H9 (cell line): ENCODE data around the gene CHTF8. TPM values are rescaled to one million over a fixed set of nuclear protein-coding genes. Genes with fewer than 3 reads are reported as not detected.

Experiments
- DNase-seq: peaks from one replicate; pipeline ENCODE4 v3.0.0-alpha.2; 2017
- H2AFZ ChIP-seq: one replicate; pipeline ENCODE4 v1.6.1; 2013; ENCODE audit warnings: mild to moderate bottlenecking, low read length, control low read depth, moderate library complexity
- H2AK5ac ChIP-seq: 2 replicates; pipeline ENCODE4 v1.6.1; 2013; ENCODE audit warnings: low read length, control low read depth, mixed read lengths; ENCODE audit not compliant: insufficient read length
- H2BK120ac ChIP-seq: one replicate; pipeline ENCODE4 v1.6.1; 2013; ENCODE audit warnings: low read depth, mild to moderate bottlenecking, low read length, control low read depth, inconsistent platforms; ENCODE audit not compliant: poor library complexity, severe bottlenecking
- H2BK12ac ChIP-seq: 2 replicates; pipeline ENCODE4 v1.6.1; 2013; ENCODE audit warnings: low read length, control low read depth, mixed read lengths, low read depth; ENCODE audit not compliant: insufficient read length
- H2BK15ac ChIP-seq: 2 replicates; pipeline ENCODE4 v1.6.1; 2013; ENCODE audit warnings: low read depth, low read length, control low read depth
- H2BK20ac ChIP-seq: one replicate; pipeline ENCODE4 v1.6.1; 2013; ENCODE audit warnings: low read depth, mild to moderate bottlenecking, low read length, control low read depth, inconsistent platforms; ENCODE audit not compliant: poor library complexity, severe bottlenecking
- H2BK5ac ChIP-seq: 2 replicates; pipeline ENCODE4 v1.6.1; 2013; ENCODE audit warnings: low read length, control low read depth, mixed read lengths; ENCODE audit not compliant: insufficient read length
- H3K14ac ChIP-seq: 2 replicates; pipeline ENCODE4 v1.6.1; 2013; ENCODE audit warnings: low read length, control low read depth; ENCODE audit not compliant: insufficient read depth
- H3K18ac ChIP-seq: 2 replicates; pipeline ENCODE4 v1.6.1; 2013; ENCODE audit warnings: low read depth, mild to moderate bottlenecking, mixed read lengths, low read length, control low read depth; ENCODE audit not compliant: insufficient read length
- H3K23ac ChIP-seq: 2 replicates; pipeline ENCODE4 v1.6.1; 2013; ENCODE audit warnings: low read length, control low read depth, mixed read lengths, low read depth; ENCODE audit not compliant: insufficient read length
- H3K23me2 ChIP-seq: 2 replicates; pipeline ENCODE4 v1.6.1; 2013; ENCODE audit warnings: low read depth, mild to moderate bottlenecking, mixed read lengths, low read length, control low read depth; ENCODE audit not compliant: insufficient read length, poor library complexity, severe bottlenecking
- H3K27ac ChIP-seq: 2 replicates; pipeline ENCODE4 v1.5.1; 2013; ENCODE audit warnings: low read length, control low read depth, mixed read lengths, low read depth; ENCODE audit not compliant: insufficient read length
- H3K27me3 ChIP-seq: 2 replicates; pipeline ENCODE4 v1.6.1; 2013; ENCODE audit warnings: low read length, control low read depth, inconsistent platforms; ENCODE audit not compliant: insufficient read depth
- H3K4ac ChIP-seq: 2 replicates; pipeline ENCODE4 v1.6.1; 2013; ENCODE audit warnings: low read depth, mild to moderate bottlenecking, control low read depth, inconsistent platforms, low read length, moderate library complexity
- H3K4me1 ChIP-seq: 2 replicates; pipeline ENCODE4 v1.6.1; 2013; ENCODE audit warnings: low read length, control low read depth, inconsistent platforms; ENCODE audit not compliant: insufficient read depth
- H3K4me2 ChIP-seq: 2 replicates; pipeline ENCODE4 v1.6.1; 2013; ENCODE audit warnings: low read length, control low read depth, mixed read lengths; ENCODE audit not compliant: insufficient read length, insufficient read depth
- H3K56ac ChIP-seq: 2 replicates; pipeline ENCODE4 v1.6.1; 2013; ENCODE audit warnings: low read depth, mild to moderate bottlenecking, mixed read lengths, low read length, control low read depth; ENCODE audit not compliant: insufficient read length
- H3K79me1 ChIP-seq: 2 replicates; pipeline ENCODE4 v1.6.1; 2013; ENCODE audit warnings: low read depth, mild to moderate bottlenecking, moderate library complexity, low read length, control low read depth, inconsistent platforms; ENCODE audit not compliant: insufficient read depth, poor library complexity, severe bottlenecking
- H3K79me2 ChIP-seq: 2 replicates; pipeline ENCODE4 v1.6.1; 2013; ENCODE audit warnings: low read length, control low read depth, inconsistent platforms; ENCODE audit not compliant: insufficient read depth
- H3K9ac ChIP-seq: 2 replicates; pipeline ENCODE4 v1.6.1; 2013; ENCODE audit warnings: low read length, control low read depth, mixed read lengths; ENCODE audit not compliant: insufficient read length; ENCODE audit errors: extremely low read depth
- H3K9me3 ChIP-seq: one replicate; pipeline ENCODE4 v1.6.1; 2013; ENCODE audit warnings: low read depth, low read length, inconsistent platforms; ENCODE audit not compliant: control insufficient read depth
- H3T11ph ChIP-seq: one replicate; pipeline ENCODE4 v1.6.1; 2013; ENCODE audit warnings: mild to moderate bottlenecking, low read length, control low read depth, inconsistent platforms
- H4K20me1 ChIP-seq: one replicate; pipeline ENCODE4 v1.6.1; 2013; ENCODE audit not compliant: control insufficient read depth, insufficient read length, insufficient read depth
- H4K5ac ChIP-seq: 2 replicates; pipeline ENCODE4 v1.6.1; 2013; ENCODE audit warnings: low read depth, mild to moderate bottlenecking, mixed read lengths, low read length, control low read depth; ENCODE audit not compliant: insufficient read length
- H4K8ac ChIP-seq: replicated peaks from 2 replicates; pipeline ENCODE4 v1.6.1; 2013; ENCODE audit warnings: low read length, control low read depth, mixed read lengths, low read depth; ENCODE audit not compliant: insufficient read length
- H4K91ac ChIP-seq: 2 replicates; pipeline ENCODE4 v1.6.1; 2013; ENCODE audit warnings: low read depth, mild to moderate bottlenecking, moderate library complexity, mixed read lengths, low read length, control low read depth; ENCODE audit not compliant: insufficient read length
- H3K27ac Mint-ChIP-seq, 3 experiments: 2 replicates in 2 of 3; 3 replicates in 1 of 3; pipeline ENCODE4 v1.8.0; 2020 to 2021; ENCODE audit warnings: mixed read lengths in 3 of 3, mild to moderate bottlenecking in 1 of 3, moderate library complexity in 1 of 3
- H3K27me3 Mint-ChIP-seq: 2 replicates; pipeline ENCODE4 v1.8.0; 2021; ENCODE audit warnings: low read depth, mild to moderate bottlenecking, moderate library complexity, mixed read lengths
- H3K36me3 Mint-ChIP-seq, 3 experiments: 2 replicates in 2 of 3; 3 replicates in 1 of 3; pipeline ENCODE4 v1.8.0; 2020 to 2021; ENCODE audit warnings: low read depth in 3 of 3, mixed read lengths in 3 of 3; ENCODE audit not compliant: insufficient read depth in 1 of 3
- H3K4me1 Mint-ChIP-seq, 2 experiments: 2 replicates each; pipeline ENCODE4 v1.8.0; 2020; ENCODE audit warnings: mixed read lengths in 2 of 2
- H3K4me3 Mint-ChIP-seq, 2 experiments: 2 replicates in 1 of 2; 3 replicates in 1 of 2; pipeline ENCODE4 v1.8.0; 2020 to 2021; ENCODE audit warnings: mild to moderate bottlenecking in 2 of 2, mixed read lengths in 2 of 2, moderate library complexity in 1 of 2
- H3K9me3 Mint-ChIP-seq, 2 experiments: 2 replicates in 1 of 2; 3 replicates in 1 of 2; pipeline ENCODE4 v1.8.0; 2020; ENCODE audit warnings: mild to moderate bottlenecking in 2 of 2, mixed read lengths in 2 of 2, moderate library complexity in 1 of 2
- WGBS: extraction: QIAGEN DNeasy Blood & Tissue Kit; methylation state at CpG from one replicate; pipeline ENCODE4 v1.1.7; 2013; ENCODE audit warnings: missing lambda C conversion rate, low lambda C conversion rate, mixed read lengths; ENCODE audit not compliant: insufficient read length; ENCODE audit errors: extremely low coverage; 5-methylcytosine and 5-hydroxymethylcytosine counted together
- total RNA-seq: library from RNA; stranded (reverse); gene quantifications from 2 replicates; pipeline ENCODE4 v1.2.1, GENCODE V29; 2021
- TF ChIP-seq, protein P1 (sequence below): fragments of 200-600 bp; sonication (generic); conservative IDR thresholded peaks from 3 replicates; pipeline ENCODE4 v1.8.0; 2021; ENCODE audit warnings: antibody characterized with exemption, mild to moderate bottlenecking

Gene CHTF8
- total RNA-seq, 1 experiment from 2014 or later = 168 TPM

- Histone ChIP-seq H2AK5ac (no peak overlapping the region), H3K4ac (no peak overlapping the region), H3K23ac (no peak overlapping the region), H3T11ph (no peak overlapping the region), H3K79me2 (no peaks in the 10 kb centered on the region; the same call in 1 of the 2 replicates), H3K23me2 (no peaks in the 10 kb centered on the region), H4K8ac (no peak overlapping the region), H3K79me1 (no peaks in the 10 kb centered on the region), H2BK20ac (no peak overlapping the region), H4K20me1 (no peaks in the 10 kb centered on the region), H4K91ac (no peak overlapping the region), H3K9ac (no peak overlapping the region), H3K4me2 (no peak overlapping the region), H2BK120ac (no peak overlapping the region), H3K14ac (no peak overlapping the region), H3K56ac (no peak overlapping the region), H2BK5ac (no peak overlapping the region), H2BK12ac (no peak overlapping the region), H2AFZ (no peak overlapping the region), H3K4me1 (no peaks in the 10 kb centered on the region), H3K9me3 (no peaks in the 10 kb centered on the region), H4K5ac (no peak overlapping the region), H3K27me3 (no peaks in the 10 kb centered on the region), H3K27ac (no peak overlapping the region), H3K18ac (no peak overlapping the region), H2BK15ac (no peak overlapping the region)
- TF ChIP-seq, protein P1, sequence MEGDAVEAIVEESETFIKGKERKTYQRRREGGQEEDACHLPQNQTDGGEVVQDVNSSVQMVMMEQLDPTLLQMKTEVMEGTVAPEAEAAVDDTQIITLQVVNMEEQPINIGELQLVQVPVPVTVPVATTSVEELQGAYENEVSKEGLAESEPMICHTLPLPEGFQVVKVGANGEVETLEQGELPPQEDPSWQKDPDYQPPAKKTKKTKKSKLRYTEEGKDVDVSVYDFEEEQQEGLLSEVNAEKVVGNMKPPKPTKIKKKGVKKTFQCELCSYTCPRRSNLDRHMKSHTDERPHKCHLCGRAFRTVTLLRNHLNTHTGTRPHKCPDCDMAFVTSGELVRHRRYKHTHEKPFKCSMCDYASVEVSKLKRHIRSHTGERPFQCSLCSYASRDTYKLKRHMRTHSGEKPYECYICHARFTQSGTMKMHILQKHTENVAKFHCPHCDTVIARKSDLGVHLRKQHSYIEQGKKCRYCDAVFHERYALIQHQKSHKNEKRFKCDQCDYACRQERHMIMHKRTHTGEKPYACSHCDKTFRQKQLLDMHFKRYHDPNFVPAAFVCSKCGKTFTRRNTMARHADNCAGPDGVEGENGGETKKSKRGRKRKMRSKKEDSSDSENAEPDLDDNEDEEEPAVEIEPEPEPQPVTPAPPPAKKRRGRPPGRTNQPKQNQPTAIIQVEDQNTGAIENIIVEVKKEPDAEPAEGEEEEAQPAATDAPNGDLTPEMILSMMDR = no peak
- Mint-ChIP-seq H3K27me3 (no peaks in the 10 kb centered on the region), H3K36me3 (peaks cover 85 to 98% (median 88%) of the 10 kb centered on the region in 3 experiments), H3K4me3 (no peak overlapping the region), H3K9me3 (no peaks in the 10 kb centered on the region; a peak in 2 of 5 replicates), H3K4me1 (peaks cover 0 to 10% of the 10 kb centered on the region in 2 experiments; a peak in 1 of 4 replicates), H3K27ac (0 out of 7 replicates have a peak overlapping the region, but pooled peaks of 1 of the 3 experiments have one; percentile 68)
- DNase-seq = no peak
- WGBS = no CpG with 5 or more reads among the region's 7 CpGs
These were observed 16.0 kb downstream of the CHTF8 start for GRCh38 chr16:69116256-69116875.
